ENCODE results near the gene KPNB1. TPM values are rescaled to one million over a fixed set of nuclear protein-coding genes. Genes with fewer than 3 reads are reported as not detected.
A peak's percentile ranks its signal among the peaks of the same experiment; 100 is the strongest.

KPNB1 gene
- total and polyA plus RNA-seq, 10 of the 15 experiments (the other 5 are each of a cell fraction or from before 2014, with no cell fraction given): 67.8 to 525 (median 246) TPM

DNA sequence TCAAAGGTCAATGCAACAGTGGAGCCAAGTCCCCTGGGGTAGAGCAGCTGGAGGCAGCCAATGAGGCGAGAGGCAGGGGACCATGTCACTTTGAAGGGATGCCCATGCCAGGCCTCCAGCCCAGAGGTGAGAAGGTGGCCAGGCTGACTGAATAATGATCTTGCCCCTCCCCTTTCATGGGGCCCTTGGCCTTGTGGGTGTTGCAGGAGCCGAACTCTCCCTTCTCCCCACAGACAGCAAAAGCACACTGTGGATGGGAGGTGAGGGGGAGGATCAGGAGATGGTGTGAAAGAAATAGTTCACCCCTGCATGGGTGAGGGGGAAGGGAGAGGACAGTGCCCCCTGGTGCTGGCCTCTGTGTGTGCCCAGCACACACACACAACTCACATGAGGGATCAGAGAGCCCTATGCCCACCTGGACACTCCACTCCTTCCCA is 67.6 kb downstream of the KPNB1 start (continued):
- TF ChIP-seq, protein P1, sequence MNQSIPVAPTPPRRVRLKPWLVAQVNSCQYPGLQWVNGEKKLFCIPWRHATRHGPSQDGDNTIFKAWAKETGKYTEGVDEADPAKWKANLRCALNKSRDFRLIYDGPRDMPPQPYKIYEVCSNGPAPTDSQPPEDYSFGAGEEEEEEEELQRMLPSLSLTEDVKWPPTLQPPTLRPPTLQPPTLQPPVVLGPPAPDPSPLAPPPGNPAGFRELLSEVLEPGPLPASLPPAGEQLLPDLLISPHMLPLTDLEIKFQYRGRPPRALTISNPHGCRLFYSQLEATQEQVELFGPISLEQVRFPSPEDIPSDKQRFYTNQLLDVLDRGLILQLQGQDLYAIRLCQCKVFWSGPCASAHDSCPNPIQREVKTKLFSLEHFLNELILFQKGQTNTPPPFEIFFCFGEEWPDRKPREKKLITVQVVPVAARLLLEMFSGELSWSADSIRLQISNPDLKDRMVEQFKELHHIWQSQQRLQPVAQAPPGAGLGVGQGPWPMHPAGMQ (IDR thresholded peaks at IDR 0.05; ENCODE audit: borderline replicate concordance): no peak
- peak; percentile 38; the same call in 1 of the 2 replicates for TF ChIP-seq ATF7 (IDR thresholded peaks at IDR 0.05; ENCODE audit: low read depth)
- no peak for TF ChIP-seq GABPA (IDR thresholded peaks at IDR 0.05; ENCODE audit: low read depth)
- TF ChIP-seq SREBF1 (IDR thresholded peaks at IDR 0.05; ENCODE audit: low read length): no peak
- TF ChIP-seq, protein P2, sequence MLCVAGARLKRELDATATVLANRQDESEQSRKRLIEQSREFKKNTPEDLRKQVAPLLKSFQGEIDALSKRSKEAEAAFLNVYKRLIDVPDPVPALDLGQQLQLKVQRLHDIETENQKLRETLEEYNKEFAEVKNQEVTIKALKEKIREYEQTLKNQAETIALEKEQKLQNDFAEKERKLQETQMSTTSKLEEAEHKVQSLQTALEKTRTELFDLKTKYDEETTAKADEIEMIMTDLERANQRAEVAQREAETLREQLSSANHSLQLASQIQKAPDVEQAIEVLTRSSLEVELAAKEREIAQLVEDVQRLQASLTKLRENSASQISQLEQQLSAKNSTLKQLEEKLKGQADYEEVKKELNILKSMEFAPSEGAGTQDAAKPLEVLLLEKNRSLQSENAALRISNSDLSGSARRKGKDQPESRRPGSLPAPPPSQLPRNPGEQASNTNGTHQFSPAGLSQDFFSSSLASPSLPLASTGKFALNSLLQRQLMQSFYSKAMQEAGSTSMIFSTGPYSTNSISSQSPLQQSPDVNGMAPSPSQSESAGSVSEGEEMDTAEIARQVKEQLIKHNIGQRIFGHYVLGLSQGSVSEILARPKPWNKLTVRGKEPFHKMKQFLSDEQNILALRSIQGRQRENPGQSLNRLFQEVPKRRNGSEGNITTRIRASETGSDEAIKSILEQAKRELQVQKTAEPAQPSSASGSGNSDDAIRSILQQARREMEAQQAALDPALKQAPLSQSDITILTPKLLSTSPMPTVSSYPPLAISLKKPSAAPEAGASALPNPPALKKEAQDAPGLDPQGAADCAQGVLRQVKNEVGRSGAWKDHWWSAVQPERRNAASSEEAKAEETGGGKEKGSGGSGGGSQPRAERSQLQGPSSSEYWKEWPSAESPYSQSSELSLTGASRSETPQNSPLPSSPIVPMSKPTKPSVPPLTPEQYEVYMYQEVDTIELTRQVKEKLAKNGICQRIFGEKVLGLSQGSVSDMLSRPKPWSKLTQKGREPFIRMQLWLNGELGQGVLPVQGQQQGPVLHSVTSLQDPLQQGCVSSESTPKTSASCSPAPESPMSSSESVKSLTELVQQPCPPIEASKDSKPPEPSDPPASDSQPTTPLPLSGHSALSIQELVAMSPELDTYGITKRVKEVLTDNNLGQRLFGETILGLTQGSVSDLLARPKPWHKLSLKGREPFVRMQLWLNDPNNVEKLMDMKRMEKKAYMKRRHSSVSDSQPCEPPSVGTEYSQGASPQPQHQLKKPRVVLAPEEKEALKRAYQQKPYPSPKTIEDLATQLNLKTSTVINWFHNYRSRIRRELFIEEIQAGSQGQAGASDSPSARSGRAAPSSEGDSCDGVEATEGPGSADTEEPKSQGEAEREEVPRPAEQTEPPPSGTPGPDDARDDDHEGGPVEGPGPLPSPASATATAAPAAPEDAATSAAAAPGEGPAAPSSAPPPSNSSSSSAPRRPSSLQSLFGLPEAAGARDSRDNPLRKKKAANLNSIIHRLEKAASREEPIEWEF (IDR thresholded peaks at IDR 0.05; ENCODE audit: insufficient replicate concordance, low read depth, low read length): no peak
- TF ChIP-seq CBX3 (IDR thresholded peaks at IDR 0.05; ENCODE audit: borderline replicate concordance, low read depth): no peak
- peak; percentile 73 for TF ChIP-seq IKZF1 (conservative IDR thresholded peaks at IDR 0.05)
- TF ChIP-seq, protein P3, sequence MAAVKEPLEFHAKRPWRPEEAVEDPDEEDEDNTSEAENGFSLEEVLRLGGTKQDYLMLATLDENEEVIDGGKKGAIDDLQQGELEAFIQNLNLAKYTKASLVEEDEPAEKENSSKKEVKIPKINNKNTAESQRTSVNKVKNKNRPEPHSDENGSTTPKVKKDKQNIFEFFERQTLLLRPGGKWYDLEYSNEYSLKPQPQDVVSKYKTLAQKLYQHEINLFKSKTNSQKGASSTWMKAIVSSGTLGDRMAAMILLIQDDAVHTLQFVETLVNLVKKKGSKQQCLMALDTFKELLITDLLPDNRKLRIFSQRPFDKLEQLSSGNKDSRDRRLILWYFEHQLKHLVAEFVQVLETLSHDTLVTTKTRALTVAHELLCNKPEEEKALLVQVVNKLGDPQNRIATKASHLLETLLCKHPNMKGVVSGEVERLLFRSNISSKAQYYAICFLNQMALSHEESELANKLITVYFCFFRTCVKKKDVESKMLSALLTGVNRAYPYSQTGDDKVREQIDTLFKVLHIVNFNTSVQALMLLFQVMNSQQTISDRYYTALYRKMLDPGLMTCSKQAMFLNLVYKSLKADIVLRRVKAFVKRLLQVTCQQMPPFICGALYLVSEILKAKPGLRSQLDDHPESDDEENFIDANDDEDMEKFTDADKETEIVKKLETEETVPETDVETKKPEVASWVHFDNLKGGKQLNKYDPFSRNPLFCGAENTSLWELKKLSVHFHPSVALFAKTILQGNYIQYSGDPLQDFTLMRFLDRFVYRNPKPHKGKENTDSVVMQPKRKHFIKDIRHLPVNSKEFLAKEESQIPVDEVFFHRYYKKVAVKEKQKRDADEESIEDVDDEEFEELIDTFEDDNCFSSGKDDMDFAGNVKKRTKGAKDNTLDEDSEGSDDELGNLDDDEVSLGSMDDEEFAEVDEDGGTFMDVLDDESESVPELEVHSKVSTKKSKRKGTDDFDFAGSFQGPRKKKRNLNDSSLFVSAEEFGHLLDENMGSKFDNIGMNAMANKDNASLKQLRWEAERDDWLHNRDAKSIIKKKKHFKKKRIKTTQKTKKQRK (IDR thresholded peaks at IDR 0.05; ENCODE audit: low read depth, low read length): no peak
- no peak for TF ChIP-seq STAT1 (conservative IDR thresholded peaks at IDR 0.05)
- TF ChIP-seq EP300 (IDR thresholded peaks at IDR 0.05; ENCODE audit: borderline replicate concordance in 1 of 2, control insufficient read depth in 1 of 2, low read depth in 2 of 2, low read length in 2 of 2): no peak
- TF ChIP-seq PML (IDR thresholded peaks at IDR 0.05; ENCODE audit: low read length): no peak
- peak; percentile 32; the same call in 1 of the 2 replicates for TF ChIP-seq SMC3 (IDR thresholded peaks at IDR 0.05; ENCODE audit: borderline replicate concordance, low read length)
- TF ChIP-seq, protein P4, sequence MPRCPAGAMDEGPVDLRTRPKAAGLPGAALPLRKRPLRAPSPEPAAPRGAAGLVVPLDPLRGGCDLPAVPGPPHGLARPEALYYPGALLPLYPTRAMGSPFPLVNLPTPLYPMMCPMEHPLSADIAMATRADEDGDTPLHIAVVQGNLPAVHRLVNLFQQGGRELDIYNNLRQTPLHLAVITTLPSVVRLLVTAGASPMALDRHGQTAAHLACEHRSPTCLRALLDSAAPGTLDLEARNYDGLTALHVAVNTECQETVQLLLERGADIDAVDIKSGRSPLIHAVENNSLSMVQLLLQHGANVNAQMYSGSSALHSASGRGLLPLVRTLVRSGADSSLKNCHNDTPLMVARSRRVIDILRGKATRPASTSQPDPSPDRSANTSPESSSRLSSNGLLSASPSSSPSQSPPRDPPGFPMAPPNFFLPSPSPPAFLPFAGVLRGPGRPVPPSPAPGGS (IDR thresholded peaks at IDR 0.05; ENCODE audit: borderline replicate concordance, insufficient read depth, low read depth, low read length, poor library complexity, severe bottlenecking): no peak
- no peak for TF ChIP-seq SIN3A (IDR thresholded peaks at IDR 0.05; ENCODE audit: low read depth, low read length)
- TF ChIP-seq, protein P5, sequence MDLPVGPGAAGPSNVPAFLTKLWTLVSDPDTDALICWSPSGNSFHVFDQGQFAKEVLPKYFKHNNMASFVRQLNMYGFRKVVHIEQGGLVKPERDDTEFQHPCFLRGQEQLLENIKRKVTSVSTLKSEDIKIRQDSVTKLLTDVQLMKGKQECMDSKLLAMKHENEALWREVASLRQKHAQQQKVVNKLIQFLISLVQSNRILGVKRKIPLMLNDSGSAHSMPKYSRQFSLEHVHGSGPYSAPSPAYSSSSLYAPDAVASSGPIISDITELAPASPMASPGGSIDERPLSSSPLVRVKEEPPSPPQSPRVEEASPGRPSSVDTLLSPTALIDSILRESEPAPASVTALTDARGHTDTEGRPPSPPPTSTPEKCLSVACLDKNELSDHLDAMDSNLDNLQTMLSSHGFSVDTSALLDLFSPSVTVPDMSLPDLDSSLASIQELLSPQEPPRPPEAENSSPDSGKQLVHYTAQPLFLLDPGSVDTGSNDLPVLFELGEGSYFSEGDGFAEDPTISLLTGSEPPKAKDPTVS (IDR thresholded peaks at IDR 0.05; ENCODE audit: low read depth, low read length): no peak
- TF ChIP-seq ZNF384 (IDR thresholded peaks at IDR 0.05; ENCODE audit: borderline replicate concordance, low read depth, low read length): no peak
- no peak for TF ChIP-seq CREB1 (IDR thresholded peaks at IDR 0.05; ENCODE audit: low read depth)
- TF ChIP-seq RCOR1 (conservative IDR thresholded peaks at IDR 0.05; ENCODE audit: low read depth, low read length): no peak

All from GM12878 (cell line).